ENCODE results near the gene PLCL2.

GRCh38 chr3:17089314-17089700 is 204.6 kb downstream of the PLCL2 start:
- no peak for TF ChIP-seq CTCF (IDR thresholded peaks at IDR 0.05; ENCODE audit: low read depth, low read length)
- TF ChIP-seq EZH2phosphoT487 (IDR thresholded peaks at IDR 0.05; ENCODE audit: low read depth) = no peak
